ENCODE results near the gene MYO5B. TPM values are rescaled to one million over a fixed set of nuclear protein-coding genes. Genes with fewer than 3 reads are reported as not detected.
"Not testable (repeated sequence)": the region's sequence is repeated elsewhere in the genome, so short reads cannot be mapped to it uniquely, and the experiment has no call there.

The MYO5B gene
- total RNA-seq, 4 donors from 2014 or later, result 6.3 to 35.2 (median 10.2) TPM

DNA sequence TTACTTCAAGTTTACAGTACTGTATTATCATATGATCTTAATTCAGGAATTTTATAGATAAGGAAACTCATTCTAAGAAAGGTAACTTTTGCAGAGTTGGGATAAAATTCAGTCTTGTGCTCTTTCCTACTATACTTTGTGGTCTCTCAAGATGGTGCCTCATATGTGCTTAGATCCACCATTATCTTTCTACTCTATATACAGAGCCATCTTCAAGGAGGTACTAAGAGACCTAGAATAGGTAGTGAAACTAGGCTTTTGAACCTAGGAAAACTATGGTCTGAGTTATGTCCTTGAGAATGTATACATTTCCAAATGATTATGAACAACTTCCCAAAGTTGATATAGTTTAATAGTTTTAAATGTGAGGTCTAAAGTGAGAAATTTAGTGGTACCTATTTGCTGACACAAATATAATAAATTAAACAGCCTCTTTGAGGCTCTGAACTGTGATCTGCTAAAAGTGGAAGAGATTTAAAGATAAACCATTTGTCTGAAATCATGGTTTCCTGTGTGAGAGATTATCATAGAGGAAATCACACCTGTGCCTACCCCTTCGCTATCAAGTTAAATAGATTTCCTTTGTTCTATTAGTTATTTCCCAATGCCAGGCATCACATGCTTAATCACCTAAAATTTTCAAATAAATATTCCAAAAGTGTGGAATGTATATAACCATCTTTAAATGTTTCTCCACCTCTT is 408.8 kb downstream of the MYO5B start:
- TF ChIP-seq POLR2A (IDR thresholded peaks at IDR 0.05) (no peak), EP300 (IDR thresholded peaks at IDR 0.05) (no peak), CTCF (IDR thresholded peaks at IDR 0.05) (no peak)

GRCh38 chr18:49784427-49785185 is 410.3 kb downstream of the MYO5B start:
- peaks cover 0 to 87% (median 7%) of the 10 kb centered on the region in 3 donors for H3K36me3 ChIP-seq
- 57 to 87% methylated on average over 1 of the region's 1 CpG for WGBS, 2 donors
- no peak for TF ChIP-seq EP300 (IDR thresholded peaks at IDR 0.05)
- no peak for TF ChIP-seq CTCF (IDR thresholded peaks at IDR 0.05)
- no peak for TF ChIP-seq POLR2A (IDR thresholded peaks at IDR 0.05)
- H3K9me3 ChIP-seq, result no peaks in the 10 kb centered on the region
- no peaks in the 10 kb centered on the region for H3K4me1 ChIP-seq
- no peaks in the 10 kb centered on the region for H3K27me3 ChIP-seq
- no peak overlapping the region for H3K4me3 ChIP-seq
- no peak for DNase-seq (ENCODE audit: low spot score in 2 of 2)
- no peak overlapping the region for H3K27ac ChIP-seq

More for the DNA sequence above, 408.8 kb downstream of the MYO5B start:
- Histone ChIP-seq H3K4me3 (no peak overlapping the region), H3K27ac (no peak overlapping the region), H3K4me1 (no peaks in the 10 kb centered on the region), H3K36me3 (peaks cover 0 to 87% (median 4%) of the 10 kb centered on the region in 3 donors), H3K27me3 (no peaks in the 10 kb centered on the region), H3K9me3 (no peaks in the 10 kb centered on the region)
- 91 to 96% methylated on average over 1 of the region's 1 CpG for WGBS, 2 donors
- no peak for DNase-seq (ENCODE audit: low spot score in 2 of 2)

- H3K27me3 ChIP-seq; H3K4me1 ChIP-seq; DNase-seq (ENCODE audit: low spot score in 2 of 2); H3K9me3 ChIP-seq; H3K27ac ChIP-seq; H3K4me3 ChIP-seq: not testable (repeated sequence)
- 97 to 99% methylated on average over 3 of the region's 3 CpGs for WGBS, 2 donors
- peaks cover 0 to 87% (median 7%) of the 10 kb centered on the region in 3 donors for H3K36me3 ChIP-seq
Observed at GRCh38 chr18:49783631-49784030, 411.3 kb downstream of the MYO5B start.

DNA sequence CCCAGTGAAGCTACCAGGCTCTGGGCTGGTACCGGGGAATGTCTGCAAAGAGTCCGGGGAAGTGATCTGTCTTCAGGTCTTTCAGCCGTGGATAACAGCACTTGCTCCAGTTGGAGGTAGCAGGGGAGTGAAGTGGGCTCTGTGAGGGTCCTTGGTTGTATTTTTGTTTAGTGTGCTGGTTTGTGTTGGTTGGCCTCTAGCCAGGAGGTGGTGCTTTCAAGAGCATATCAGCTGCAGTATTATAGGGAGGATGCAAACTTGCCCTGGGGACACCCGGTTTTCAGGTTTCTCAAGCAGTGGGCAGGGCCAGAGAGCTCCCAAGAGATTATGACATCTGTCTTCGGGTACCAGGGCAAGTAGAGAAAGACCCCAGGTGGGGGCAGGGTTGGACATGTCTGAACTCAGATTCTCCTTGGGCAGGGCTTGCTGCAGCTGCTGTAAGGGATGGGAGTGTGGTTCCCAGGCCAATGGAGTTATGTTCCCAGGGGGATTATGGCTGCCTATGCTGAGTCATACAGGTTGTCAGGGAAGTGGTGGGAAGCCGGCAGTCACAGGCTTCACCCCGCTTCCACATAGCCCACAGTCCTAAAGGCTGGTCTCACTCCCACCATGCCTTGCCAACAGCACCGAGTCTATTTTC is 416.0 kb downstream of the MYO5B start:
- peaks cover 0 to 28% (median 0%) of the 10 kb centered on the region in 4 donors for H3K9me3 ChIP-seq
- no peaks in the 10 kb centered on the region for H3K4me1 ChIP-seq
- no peak for TF ChIP-seq EP300 (IDR thresholded peaks at IDR 0.05)
- no peak for TF ChIP-seq CTCF (IDR thresholded peaks at IDR 0.05)
- TF ChIP-seq POLR2A (IDR thresholded peaks at IDR 0.05), result no peak
- H3K4me3 ChIP-seq, result no peak overlapping the region
- WGBS, 2 donors, result 82 to 88% methylated on average over 7 to 8 of the region's 8 CpGs
- H3K36me3 ChIP-seq, result peaks cover 0 to 63% (median 4%) of the 10 kb centered on the region in 3 donors
- H3K27ac ChIP-seq, result no peak overlapping the region
- no peaks in the 10 kb centered on the region for H3K27me3 ChIP-seq
- DNase-seq (ENCODE audit: low spot score in 2 of 2), result no peak

Small RNA genes within 50 kb of the gene (small RNA-seq; reads per million reads assigned to genes)
- gene RF00019, result not detected
- gene RF00283, result not detected
- gene RN7SL310P, result not detected
- gene RNA5SP457, result not detected
- gene SCARNA17, result not detected

Other genes starting within 250 kb of the MYO5B start
- 1 to 10 TPM; 1.5 to 1.7 (median 1.6) TPM for gene CFAP53, start 71.3 kb upstream of the MYO5B start, total RNA-seq
- gene MBD1, start 86.4 kb upstream of the MYO5B start, total RNA-seq, result 100 to 1,000 TPM in 1 of 4 donors, 10 to 100 TPM in 3; 69.3 to 103 (median 85.7) TPM
- gene CXXC1, start 92.5 kb upstream of the MYO5B start, total RNA-seq, result 100 to 1,000 TPM in 1 of 4 donors, 10 to 100 TPM in 3; 73.9 to 131 (median 81.6) TPM
- not detected for gene SKA1, start 179.9 kb upstream of the MYO5B start, total RNA-seq